ENCODE data around the gene CAD. TPM values are rescaled to one million over a fixed set of nuclear protein-coding genes. Genes with fewer than 3 reads are reported as not detected.

CAD gene
- total RNA-seq, 4 donors from 2014 or later = 5.9 to 47.2 (median 31.3) TPM

GRCh38 chr2:27218614-27219013 is 1.4 kb downstream of the CAD start:
- TF ChIP-seq CTCF (IDR thresholded peaks at IDR 0.05) (no peak), POLR2A (IDR thresholded peaks at IDR 0.05) (no peak)

GRCh38 chr2:27219091-27219490 is 1.9 kb downstream of the CAD start:
- no peaks in the 10 kb centered on the region for H3K27me3 ChIP-seq
- TF ChIP-seq CTCF (IDR thresholded peaks at IDR 0.05) (no peak), POLR2A (IDR thresholded peaks at IDR 0.05) (no peak)

More at GRCh38 chr2:27218614-27219013, 1.4 kb downstream of the CAD start:
- Histone ChIP-seq H3K9me3 (no peaks in the 10 kb centered on the region), H3K36me3 (no peaks in the 10 kb centered on the region), H3K4me1 (no peaks in the 10 kb centered on the region), H3K27me3 (no peaks in the 10 kb centered on the region), H3K27ac (no peak overlapping the region), H3K4me3 (no peak overlapping the region)
- intact Hi-C loops (cut with DNase I; ENCODE audit: low total_unique reads) = no loop called here
- no peak for DNase-seq

GRCh38 chr2:27220091-27220490 is 2.9 kb downstream of the CAD start:
- DNase-seq = no peak
- no peaks in the 10 kb centered on the region for H3K27me3 ChIP-seq
- H3K27ac ChIP-seq = no peak overlapping the region
- no peak for TF ChIP-seq POLR2A (IDR thresholded peaks at IDR 0.05)
- no peak for TF ChIP-seq CTCF (IDR thresholded peaks at IDR 0.05)
- H3K9me3 ChIP-seq = no peaks in the 10 kb centered on the region
- no peaks in the 10 kb centered on the region for H3K36me3 ChIP-seq
- no peak overlapping the region for H3K4me3 ChIP-seq
- intact Hi-C loops (cut with DNase I; ENCODE audit: low total_unique reads) = no loop called here
- H3K4me1 ChIP-seq = no peaks in the 10 kb centered on the region

More at GRCh38 chr2:27219091-27219490, 1.9 kb downstream of the CAD start:
- no peaks in the 10 kb centered on the region for H3K9me3 ChIP-seq
- no peaks in the 10 kb centered on the region for H3K4me1 ChIP-seq
- intact Hi-C loops (cut with DNase I; ENCODE audit: low total_unique reads) = no loop called here
- H3K36me3 ChIP-seq = no peaks in the 10 kb centered on the region
- H3K27ac ChIP-seq = no peak overlapping the region
- no peak for DNase-seq
- H3K4me3 ChIP-seq = no peak overlapping the region

DNA sequence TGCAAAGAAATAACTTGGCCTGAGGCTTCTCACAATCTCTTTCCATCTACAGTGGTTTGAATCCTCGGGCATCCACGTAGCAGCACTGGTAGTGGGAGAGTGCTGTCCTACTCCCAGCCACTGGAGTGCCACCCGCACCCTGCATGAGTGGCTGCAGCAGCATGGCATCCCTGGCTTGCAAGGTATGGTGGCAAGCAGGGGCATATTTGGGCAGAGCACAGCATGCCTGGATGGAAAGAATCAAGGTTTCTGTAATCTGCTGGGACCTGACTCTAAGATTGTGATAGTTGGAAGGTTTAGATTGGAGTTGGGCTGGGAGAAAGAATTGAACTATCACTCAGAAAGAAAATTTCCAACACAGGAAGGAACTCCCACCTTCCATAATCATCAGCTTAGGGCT is 4.0 kb downstream of the CAD start:
- H3K9me3 ChIP-seq = no peaks in the 10 kb centered on the region
- H3K36me3 ChIP-seq = no peaks in the 10 kb centered on the region
- H3K4me1 ChIP-seq = no peaks in the 10 kb centered on the region
- TF ChIP-seq CTCF (IDR thresholded peaks at IDR 0.05) (no peak), POLR2A (IDR thresholded peaks at IDR 0.05) (no peak)
- H3K27me3 ChIP-seq = no peaks in the 10 kb centered on the region
- no peak for DNase-seq
- no peak overlapping the region for H3K27ac ChIP-seq
- no peak overlapping the region for H3K4me3 ChIP-seq
- intact Hi-C loops (cut with DNase I; ENCODE audit: low total_unique reads) = no loop called here

DNA sequence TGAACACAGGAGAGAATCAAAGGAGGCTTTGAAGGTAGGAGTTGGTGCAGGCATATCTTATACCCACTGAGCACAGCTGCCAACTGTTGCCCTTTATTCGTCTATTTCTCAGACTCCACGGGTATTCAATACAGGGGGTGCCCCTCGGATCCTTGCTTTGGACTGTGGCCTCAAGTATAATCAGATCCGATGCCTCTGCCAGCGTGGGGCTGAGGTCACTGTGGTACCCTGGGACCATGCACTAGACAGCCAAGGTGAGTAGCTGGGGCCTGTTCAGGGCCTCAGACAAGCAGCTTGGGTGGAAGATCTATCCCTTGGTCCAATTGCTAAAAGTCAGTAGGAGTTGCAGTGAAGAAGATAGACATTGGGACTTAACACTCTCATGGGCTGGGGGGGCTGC is 5.2 kb downstream of the CAD start:
- Histone ChIP-seq H3K9me3 (no peaks in the 10 kb centered on the region), H3K36me3 (peaks cover 0 to 2% of the 10 kb centered on the region in 2 donors), H3K27ac (no peak overlapping the region), H3K27me3 (no peaks in the 10 kb centered on the region), H3K4me1 (no peaks in the 10 kb centered on the region), H3K4me3 (no peak overlapping the region)
- intact Hi-C loops (cut with DNase I; ENCODE audit: low total_unique reads) = no loop called here
- TF ChIP-seq POLR2A (IDR thresholded peaks at IDR 0.05) (no peak), CTCF (IDR thresholded peaks at IDR 0.05) (no peak)
- no peak for DNase-seq

Data from uterus (tissue), 4 donors.